ENCODE measurements around the gene ZNF691.

DNA sequence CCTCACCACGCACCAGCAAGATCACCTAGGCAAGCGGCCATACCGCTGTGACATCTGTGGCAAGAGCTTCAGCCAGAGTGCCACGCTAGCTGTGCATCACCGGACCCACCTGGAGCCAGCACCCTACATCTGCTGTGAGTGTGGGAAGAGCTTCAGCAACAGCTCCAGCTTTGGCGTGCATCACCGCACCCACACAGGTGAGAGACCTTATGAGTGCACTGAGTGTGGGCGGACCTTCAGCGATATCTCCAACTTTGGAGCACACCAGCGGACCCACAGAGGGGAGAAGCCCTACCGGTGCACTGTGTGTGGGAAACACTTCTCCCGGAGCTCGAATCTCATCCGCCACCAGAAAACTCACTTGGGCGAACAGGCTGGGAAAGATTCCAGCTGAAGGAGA lies 5.0 kb downstream of the ZNF691 start:
- TF ChIP-seq, protein P1, sequence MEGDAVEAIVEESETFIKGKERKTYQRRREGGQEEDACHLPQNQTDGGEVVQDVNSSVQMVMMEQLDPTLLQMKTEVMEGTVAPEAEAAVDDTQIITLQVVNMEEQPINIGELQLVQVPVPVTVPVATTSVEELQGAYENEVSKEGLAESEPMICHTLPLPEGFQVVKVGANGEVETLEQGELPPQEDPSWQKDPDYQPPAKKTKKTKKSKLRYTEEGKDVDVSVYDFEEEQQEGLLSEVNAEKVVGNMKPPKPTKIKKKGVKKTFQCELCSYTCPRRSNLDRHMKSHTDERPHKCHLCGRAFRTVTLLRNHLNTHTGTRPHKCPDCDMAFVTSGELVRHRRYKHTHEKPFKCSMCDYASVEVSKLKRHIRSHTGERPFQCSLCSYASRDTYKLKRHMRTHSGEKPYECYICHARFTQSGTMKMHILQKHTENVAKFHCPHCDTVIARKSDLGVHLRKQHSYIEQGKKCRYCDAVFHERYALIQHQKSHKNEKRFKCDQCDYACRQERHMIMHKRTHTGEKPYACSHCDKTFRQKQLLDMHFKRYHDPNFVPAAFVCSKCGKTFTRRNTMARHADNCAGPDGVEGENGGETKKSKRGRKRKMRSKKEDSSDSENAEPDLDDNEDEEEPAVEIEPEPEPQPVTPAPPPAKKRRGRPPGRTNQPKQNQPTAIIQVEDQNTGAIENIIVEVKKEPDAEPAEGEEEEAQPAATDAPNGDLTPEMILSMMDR (conservative IDR thresholded peaks at IDR 0.05 in 1 of 2, IDR thresholded peaks at IDR 0.05 in 1 of 2; ENCODE audit: extremely low read depth in 1 of 2, insufficient read depth in 1 of 2, low read depth in 1 of 2, low read length in 2 of 2), result no peak
- TF ChIP-seq EZH2 (IDR thresholded peaks at IDR 0.05; ENCODE audit: borderline replicate concordance, low read length), result no peak
